ENCODE results near the gene LYST. TPM values are rescaled to one million over a fixed set of nuclear protein-coding genes. Genes with fewer than 3 reads are reported as not detected.

Gene LYST
- total and polyA plus RNA-seq, 2 of the 8 experiments (the other 6 are each of a cell fraction or from before 2014, with no cell fraction given): 0.29 to 0.58 TPM

GRCh38 chr1:235683653-235684052 lies 183.1 kb downstream of the LYST start:
- FAIRE-seq: peak; percentile 24

More at GRCh38 chr1:235683653-235684052, 183.1 kb downstream of the LYST start:
- H2BK120ac ChIP-seq (replicated peaks; ENCODE audit: low read depth, low read length): no peak overlapping the region
- CTCF ChIA-PET (ENCODE audit: partially characterized antibody): interaction anchor here (1.3 to 3.3 kb wide), 2 partner anchors 47 to 83 kb away, joined by 3 to 9 read pairs; no protein-coding TSS in a partner anchor
- no peaks in the 10 kb centered on the region for H3K36me3 ChIP-seq (ENCODE audit: control insufficient read depth in 2 of 4, insufficient read depth in 4 of 4, low read length in 3 of 4)
- H3K23me2 ChIP-seq (ENCODE audit: low read depth, low read length): no peaks in the 10 kb centered on the region
- POLR2A ChIA-PET (ENCODE audit: partially characterized antibody): interaction anchor here (0.6 to 1.9 kb wide), 5 partner anchors 10 to 135 kb away, joined by 3 to 6 read pairs (median 3); no protein-coding TSS in a partner anchor
- no peak overlapping the region for H3K4me2 ChIP-seq (ENCODE audit: insufficient read depth in 1 of 2, low read depth in 2 of 2, low read length in 2 of 2)
- H3K27ac ChIP-seq (ENCODE audit: low read depth, low read length): no peak overlapping the region
- H3K4me1 ChIP-seq (replicated peaks in 1 of 4; ENCODE audit: control insufficient read depth in 3 of 4, insufficient read depth in 4 of 4, low read length in 3 of 4): peaks cover 0 to 6% (median 4%) of the 10 kb centered on the region in 4 experiments; a peak in 5 of 7 replicates
- H3K9me3 ChIP-seq (ENCODE audit: insufficient read depth in 2 of 2, low read depth in 1 of 2, low read length in 1 of 2): no peaks in the 10 kb centered on the region
- H4K8ac ChIP-seq (ENCODE audit: extremely low read depth, insufficient read depth, low read length): no peak overlapping the region
- no peaks in the 10 kb centered on the region for H3K27me3 ChIP-seq (replicated peaks in 1 of 4; ENCODE audit: control insufficient read depth in 3 of 4, extremely low read depth in 1 of 4, insufficient read depth in 3 of 4, low read length in 3 of 4)
- H3K14ac ChIP-seq (ENCODE audit: insufficient read length): no peak overlapping the region
- peaks cover 0 to 6% of the 10 kb centered on the region in 2 experiments; a peak in 1 of 4 replicates for H3K79me2 ChIP-seq (ENCODE audit: control insufficient read depth in 1 of 2, insufficient read depth in 2 of 2, low read length in 2 of 2)
- no peak overlapping the region for H3K4me3 ChIP-seq (ENCODE audit: extremely low read depth in 1 of 4, insufficient read depth in 2 of 4, low read depth in 3 of 4, low read length in 4 of 4)
- no peak overlapping the region for H3K56ac ChIP-seq (replicated peaks; ENCODE audit: insufficient read length, low read depth, low read length)
- H4K5ac ChIP-seq (ENCODE audit: insufficient read length, low read depth, low read length): no peak overlapping the region
- no peak for TF ChIP-seq TAF7 (optimal IDR thresholded peaks at IDR 0.05; ENCODE audit: borderline replicate concordance, low read depth, low read length)
- no peak overlapping the region for H3K18ac ChIP-seq (ENCODE audit: extremely low read depth, low read length)
- H2BK5ac ChIP-seq (ENCODE audit: low read depth, low read length): no peak overlapping the region
- DNase-seq (ENCODE audit: low read depth in 1 of 2, low spot score in 2 of 2): no peak
- no peaks in the 10 kb centered on the region for H3K79me1 ChIP-seq (ENCODE audit: low read depth, low read length)
- H3K4ac ChIP-seq (replicated peaks; ENCODE audit: insufficient read length, low read depth, low read length): no peak overlapping the region
- H3K9ac ChIP-seq (replicated peaks in 1 of 4; ENCODE audit: extremely low read depth in 1 of 4, low read depth in 3 of 4, low read length in 3 of 4): no peak overlapping the region
- no peak overlapping the region for H2BK15ac ChIP-seq (ENCODE audit: low read length)
- 84% methylated on average over 1 of the region's 1 CpG; no CpG with 5 or more reads in 1 of the 2 experiments for WGBS, 2 experiments (ENCODE audit: extremely low coverage in 1 of 2, insufficient coverage in 1 of 2, insufficient read length in 1 of 2, insufficient replicate concordance in 2 of 2, low coverage in 1 of 2, low lambda C conversion rate in 2 of 2, missing lambda C conversion rate in 1 of 2)
- H2AK5ac ChIP-seq (ENCODE audit: low read depth, low read length): no peak overlapping the region
- no peak overlapping the region for H2BK12ac ChIP-seq (ENCODE audit: low read depth, low read length)
- no peak overlapping the region for H3K23ac ChIP-seq (ENCODE audit: insufficient read length)
- no peak overlapping the region for H2BK20ac ChIP-seq (ENCODE audit: low read length)
- H4K91ac ChIP-seq (replicated peaks; ENCODE audit: insufficient read length, low read length): no peak overlapping the region
- no peak overlapping the region for H2AFZ ChIP-seq (ENCODE audit: low read length)
- H4K20me1 ChIP-seq (replicated peaks in 1 of 2; ENCODE audit: control insufficient read depth in 1 of 2, insufficient read depth in 2 of 2, low read length in 2 of 2): no peaks in the 10 kb centered on the region

Data from H1 (cell line).